Sigmoid colon (tissue), 4 donors: ENCODE measurements around the gene COL5A1.

Experiments used
- CTCF ChIP-seq, 4 experiments: fragments of 450-650 bp in 3 of 4; fragments of 200-600 bp in 1 of 4; IDR thresholded peaks; one replicate each; pipeline ENCODE4 v1.5.1; 2016 to 2019; ENCODE audit warnings: antibody characterized with exemption in 4 of 4, mild to moderate bottlenecking in 3 of 4, moderate library complexity in 2 of 4
- EP300 ChIP-seq, 4 donors: sonication (generic); formaldehyde crosslinking; IDR thresholded peaks; one replicate each; pipeline ENCODE4 v1.6.1; 2017; ENCODE audit warnings: antibody characterized with exemption in 4 of 4
- POLR2A ChIP-seq, 2 donors: fragments of 450-650 bp; IDR thresholded peaks; one replicate each; pipeline ENCODE4 v1.6.1; 2016; ENCODE audit warnings: antibody characterized with exemption in 2 of 2, mild to moderate bottlenecking in 2 of 2, moderate library complexity in 2 of 2
- POLR2AphosphoS5 ChIP-seq, 4 donors: sonication (generic); formaldehyde crosslinking; IDR thresholded peaks; one replicate each; pipeline ENCODE4 v1.6.1; 2017; ENCODE audit warnings: antibody characterized with exemption in 4 of 4

GRCh38 chr9:134717924-134718645 is 76.5 kb downstream of the COL5A1 start:
- TF ChIP-seq CTCF (IDR thresholded peaks at IDR 0.05) (no peak), EP300 (IDR thresholded peaks at IDR 0.05) (no peak), POLR2AphosphoS5 (IDR thresholded peaks at IDR 0.05) (no peak), POLR2A (IDR thresholded peaks at IDR 0.05) (no peak)
